PC-9 (cell line): ENCODE results near the gene DYSF.

ENCODE experiments used
- EZH2 ChIP-seq: fragments of 200-600 bp; sonication (generic); IDR thresholded peaks from 2 replicates; pipeline ENCODE4 v1.8.0; 2017; ENCODE audit warnings: antibody characterized with exemption, low read depth
- TF ChIP-seq, protein P1 (sequence below): fragments of 200-600 bp; sonication (generic); conservative IDR thresholded peaks from 2 replicates; pipeline ENCODE4 v1.6.1; 2017; ENCODE audit warnings: mixed run types, antibody characterized with exemption, mild to moderate bottlenecking, moderate library complexity

DNA sequence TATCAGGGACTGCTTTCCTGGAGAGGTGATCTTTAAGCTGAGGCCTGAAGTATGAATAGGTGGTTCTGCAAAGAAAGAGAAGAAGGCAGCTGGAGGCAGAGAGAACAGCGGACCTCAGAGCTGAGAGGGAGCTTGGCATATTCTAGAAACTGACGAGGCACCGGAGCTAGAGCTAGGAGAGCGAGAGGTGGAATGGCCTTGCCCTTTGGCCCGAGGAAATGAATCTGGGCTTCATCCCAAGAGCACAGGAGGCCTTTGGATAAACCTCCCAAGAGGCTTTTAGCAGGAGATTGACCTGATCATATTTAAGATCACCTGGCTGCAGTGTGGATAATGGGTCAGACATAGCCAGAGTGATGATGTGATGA is 7.9 kb downstream of the DYSF start:
- TF ChIP-seq, protein P1, sequence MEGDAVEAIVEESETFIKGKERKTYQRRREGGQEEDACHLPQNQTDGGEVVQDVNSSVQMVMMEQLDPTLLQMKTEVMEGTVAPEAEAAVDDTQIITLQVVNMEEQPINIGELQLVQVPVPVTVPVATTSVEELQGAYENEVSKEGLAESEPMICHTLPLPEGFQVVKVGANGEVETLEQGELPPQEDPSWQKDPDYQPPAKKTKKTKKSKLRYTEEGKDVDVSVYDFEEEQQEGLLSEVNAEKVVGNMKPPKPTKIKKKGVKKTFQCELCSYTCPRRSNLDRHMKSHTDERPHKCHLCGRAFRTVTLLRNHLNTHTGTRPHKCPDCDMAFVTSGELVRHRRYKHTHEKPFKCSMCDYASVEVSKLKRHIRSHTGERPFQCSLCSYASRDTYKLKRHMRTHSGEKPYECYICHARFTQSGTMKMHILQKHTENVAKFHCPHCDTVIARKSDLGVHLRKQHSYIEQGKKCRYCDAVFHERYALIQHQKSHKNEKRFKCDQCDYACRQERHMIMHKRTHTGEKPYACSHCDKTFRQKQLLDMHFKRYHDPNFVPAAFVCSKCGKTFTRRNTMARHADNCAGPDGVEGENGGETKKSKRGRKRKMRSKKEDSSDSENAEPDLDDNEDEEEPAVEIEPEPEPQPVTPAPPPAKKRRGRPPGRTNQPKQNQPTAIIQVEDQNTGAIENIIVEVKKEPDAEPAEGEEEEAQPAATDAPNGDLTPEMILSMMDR, result no peak
- TF ChIP-seq EZH2, result no peak
